Loucy (cell line): ENCODE data around the gene TREX2.

Experiments
- H2AFZ ChIP-seq: fragments of 200-600 bp; sonication (generic); 2 replicates; pipeline ENCODE4 v1.6.0; 2016; ENCODE audit warnings: antibody characterized with exemption, mild to moderate bottlenecking, low read length, moderate library complexity
- H3F3A ChIP-seq: fragments of 200-600 bp; 2 replicates; pipeline ENCODE4 v1.6.0; 2016; ENCODE audit warnings: antibody characterized with exemption, low read depth, mild to moderate bottlenecking
- H3K27me3 ChIP-seq: fragments of 200-600 bp; sonication (generic); 2 replicates; pipeline ENCODE4 v1.6.1; 2014; ENCODE audit warnings: low read length, mild to moderate bottlenecking; ENCODE audit not compliant: insufficient read depth, poor library complexity, severe bottlenecking
- H3K36me3 ChIP-seq: fragments of 200-600 bp; sonication (generic); 2 replicates; pipeline ENCODE4 v1.6.1; 2016; ENCODE audit warnings: low read length; ENCODE audit not compliant: insufficient read depth
- H3K4me1 ChIP-seq: fragments of 200-600 bp; sonication (generic); 2 replicates; pipeline ENCODE4 v1.5.1; 2014; ENCODE audit warnings: low read length, mild to moderate bottlenecking; ENCODE audit not compliant: insufficient read depth, poor library complexity, severe bottlenecking
- H3K4me2 ChIP-seq: fragments of 200-600 bp; sonication (generic); 2 replicates; pipeline ENCODE4 v1.6.0; 2014; ENCODE audit warnings: antibody characterized with exemption, low read length, low read depth, mild to moderate bottlenecking; ENCODE audit not compliant: poor library complexity, severe bottlenecking
- H3K4me3 ChIP-seq: fragments of 200-600 bp; sonication (generic); 2 replicates; pipeline ENCODE4 v1.5.1; 2014; ENCODE audit warnings: low read length, mild to moderate bottlenecking, mixed read lengths; ENCODE audit not compliant: poor library complexity, severe bottlenecking
- H3K79me2 ChIP-seq: fragments of 200-600 bp; sonication (generic); 2 replicates; pipeline ENCODE4 v1.6.1; 2014; ENCODE audit warnings: low read length; ENCODE audit not compliant: insufficient read depth
- H3K9ac ChIP-seq: fragments of 200-600 bp; sonication (generic); 2 replicates; pipeline ENCODE4 v1.6.0; 2014; ENCODE audit warnings: mild to moderate bottlenecking, low read depth, low read length, moderate library complexity; ENCODE audit not compliant: poor library complexity, severe bottlenecking
- H3K9me2 ChIP-seq: fragments of 200-600 bp; sonication (generic); replicated peaks from 2 replicates; pipeline ENCODE4 v1.6.1; 2016; ENCODE audit warnings: low read depth, low read length, mixed read lengths
- H3K9me3 ChIP-seq: fragments of 200-600 bp; sonication (generic); 2 replicates; pipeline ENCODE4 v1.6.1; 2014; ENCODE audit warnings: mild to moderate bottlenecking, antibody characterized with exemption, low read length, low read depth; ENCODE audit not compliant: insufficient read depth
- H4K20me1 ChIP-seq: fragments of 200-600 bp; sonication (generic); 2 replicates; pipeline ENCODE4 v1.6.0; 2014; ENCODE audit warnings: antibody characterized with exemption, low read length, mild to moderate bottlenecking; ENCODE audit not compliant: insufficient read depth, poor library complexity, severe bottlenecking
- CTCF ChIP-seq: fragments of 200-600 bp; sonication (generic); conservative IDR thresholded peaks from 2 replicates; pipeline ENCODE4 v1.5.1; 2014; ENCODE audit warnings: mild to moderate bottlenecking, antibody characterized with exemption, low read length
- EZH2phosphoT487 ChIP-seq: fragments of 200-600 bp; IDR thresholded peaks from 2 replicates; pipeline ENCODE4 v1.6.1; 2018; ENCODE audit warnings: antibody characterized with exemption, mild to moderate bottlenecking, moderate library complexity, borderline replicate concordance

TREX2 gene

GRCh38 chrX:153445856-153446635, at the start of gene TREX2:
TSS of gene TREX2 (minus strand) at chrX:153446056. CDS start at chrX:153445430, 626 bp downstream.
- Histone ChIP-seq H3K9me3 (no peaks in the 10 kb centered on the region), H3K4me1 (no peaks in the 10 kb centered on the region), H3K4me3 (no peak within 1 kb of the TSS), H3K36me3 (no peaks in the 10 kb centered on the region), H2AFZ (no peak within 1 kb of the TSS), H3F3A (no peaks in the 10 kb centered on the region), H3K9ac (no peak within 1 kb of the TSS), H4K20me1 (no peaks in the 10 kb centered on the region), H3K79me2 (no peaks in the 10 kb centered on the region), H3K4me2 (no peak within 1 kb of the TSS), H3K9me2 (no peaks in the 10 kb centered on the region), H3K27me3 (no peaks in the 10 kb centered on the region)
- TF ChIP-seq CTCF (no peak), EZH2phosphoT487 (no peak)

- H3K9me3 ChIP-seq = no peaks in the 10 kb centered on the region
- no peaks in the 10 kb centered on the region for H3K36me3 ChIP-seq
- H2AFZ ChIP-seq = no peak overlapping the region
- no peak overlapping the region for H3K4me3 ChIP-seq
- H4K20me1 ChIP-seq = no peaks in the 10 kb centered on the region
- no peaks in the 10 kb centered on the region for H3K79me2 ChIP-seq
- H3F3A ChIP-seq = no peaks in the 10 kb centered on the region
- no peak overlapping the region for H3K9ac ChIP-seq
- no peaks in the 10 kb centered on the region for H3K9me2 ChIP-seq
- no peak overlapping the region for H3K4me2 ChIP-seq
- no peak for TF ChIP-seq EZH2phosphoT487
- TF ChIP-seq CTCF = no peak
- H3K4me1 ChIP-seq = no peaks in the 10 kb centered on the region
- H3K27me3 ChIP-seq = no peaks in the 10 kb centered on the region
These were observed 49.5 kb upstream of the TREX2 start for GRCh38 chrX:153495362-153495751.

GRCh38 chrX:153494541-153495361, 48.9 kb upstream of the TREX2 start, which contains the start of gene BGN:
TSS of gene BGN (plus strand) at chrX:153494980. CDS start at chrX:153504632, 9,652 bp downstream.
- Histone ChIP-seq H3K9ac (no peak within 1 kb of the TSS), H3K9me2 (no peaks in the 10 kb centered on the region), H2AFZ (no peak within 1 kb of the TSS), H3K36me3 (no peaks in the 10 kb centered on the region), H3K27me3 (no peaks in the 10 kb centered on the region), H3K4me1 (no peaks in the 10 kb centered on the region), H4K20me1 (no peaks in the 10 kb centered on the region), H3K4me2 (no peak within 1 kb of the TSS), H3K9me3 (no peaks in the 10 kb centered on the region), H3K79me2 (no peaks in the 10 kb centered on the region), H3F3A (no peaks in the 10 kb centered on the region), H3K4me3 (no peak within 1 kb of the TSS)
- no peak for TF ChIP-seq EZH2phosphoT487
- TF ChIP-seq CTCF = no peak
